K562 (cell line): Measurements from ENCODE around the gene NELL1. TPM values are rescaled to one million over a fixed set of nuclear protein-coding genes. Genes with fewer than 3 reads are reported as not detected.

ENCODE experiments used
- ATAC-seq: fragments of 200-7000 bp; cut with Tn5 transposase; 3 replicates; pipeline ENCODE4 v1.9.1; 2020; ENCODE audit warnings: moderate library complexity
- BruUV-seq: library from RNA; stranded (reverse); fragments of 400-500 nt; replicated peaks from 2 replicates; lab custom pipeline; 2021; lab: Mats Ljungman, UMichigan
- CTCF ChIA-PET: fragments of 300-600 bp; formaldehyde crosslinking; extraction: SDS; loops from one replicate; lab custom pipeline; 2021; ENCODE audit warnings: low intra/inter-chr PET ratio; lab: Yijun Ruan, JAX
- POLR2A ChIA-PET: fragments of 300-600, 350-650 bp; sonication (Branson Sonifier 250); formaldehyde crosslinking; extraction: SDS; loops from one replicate; lab custom pipeline; 2021; ENCODE audit warnings: antibody characterized with exemption, inconsistent platforms; lab: Yijun Ruan, JAX
- DNase-seq, 4 experiments: peaks; one replicate each; pipeline versions ENCODE4 v3.0.0 to v3.0.0-alpha.2; 2011 to 2018; ENCODE audit warnings: low spot score in 3 of 4, mixed read lengths in 3 of 4; ENCODE audit errors: extremely low read depth in 1 of 4
- FAIRE-seq: peaks from 2 replicates; lab custom pipeline; 2011; peaks lifted over from hg19 to GRCh38; lab: Jason Lieb, UNC
- H2AFZ ChIP-seq: 2 replicates; pipeline ENCODE4 v1.6.0; 2011; ENCODE audit warnings: low read depth, low read length, control low read depth, inconsistent platforms
- H3K27ac ChIP-seq: fragments of 200-600 bp; 3 replicates; pipeline ENCODE4 v1.8.0; 2011; ENCODE audit warnings: low read depth, mild to moderate bottlenecking, control low read depth, inconsistent platforms, low read length, moderate library complexity, mixed read lengths; ENCODE audit errors: extremely low read depth
- H3K27me3 ChIP-seq, 2 experiments: fragments of 300-600 bp in 1 of 2; 2 replicates in 1 of 2; 3 replicates in 1 of 2; pipeline versions ENCODE4 v1.6.0 to v1.8.0; 2011; ENCODE audit warnings: inconsistent platforms in 2 of 2, low read length in 2 of 2, mild to moderate bottlenecking in 1 of 2, mixed read lengths in 1 of 2, moderate library complexity in 1 of 2; ENCODE audit not compliant: control insufficient read depth in 2 of 2, insufficient read depth in 2 of 2
- H3K36me3 ChIP-seq: fragments of 300-600 bp; 3 replicates; pipeline ENCODE4 v1.8.0; 2011; ENCODE audit warnings: mild to moderate bottlenecking, low read length, inconsistent platforms; ENCODE audit not compliant: control insufficient read depth, insufficient read depth
- H3K4me1 ChIP-seq, 2 experiments: fragments of 200-600 bp in 1 of 2; replicated peaks in 1 of 2; 2 replicates in 1 of 2; 3 replicates in 1 of 2; pipeline versions ENCODE4 v1.5.1 to v1.8.0; 2011; ENCODE audit warnings: inconsistent platforms in 2 of 2, low read length in 2 of 2, mild to moderate bottlenecking in 1 of 2, mixed read lengths in 1 of 2, moderate library complexity in 1 of 2; ENCODE audit not compliant: control insufficient read depth in 2 of 2, insufficient read depth in 2 of 2
- H3K4me2 ChIP-seq: 2 replicates; pipeline ENCODE4 v1.6.1; 2011; ENCODE audit warnings: low read length, control low read depth, inconsistent platforms, mixed read lengths; ENCODE audit not compliant: insufficient read depth
- H3K4me3 ChIP-seq: fragments of 200-600 bp; sonication (generic), shearing (Covaris generic); 2 replicates; pipeline ENCODE4 v1.5.1; 2016; ENCODE audit warnings: control low read depth, inconsistent platforms
- H3K79me2 ChIP-seq: fragments of 200-600 bp; 3 replicates; pipeline ENCODE4 v1.8.0; 2011; ENCODE audit warnings: low read length, inconsistent platforms; ENCODE audit not compliant: control insufficient read depth, insufficient read depth
- H3K9ac ChIP-seq, 2 experiments: 2 replicates each; pipeline versions ENCODE4 v1.6.0 to v1.6.1; 2011; ENCODE audit warnings: low read depth in 2 of 2, low read length in 2 of 2, control low read depth in 1 of 2, inconsistent platforms in 1 of 2, mild to moderate bottlenecking in 1 of 2, mixed read lengths in 1 of 2; ENCODE audit not compliant: insufficient read depth in 1 of 2
- H3K9me1 ChIP-seq: one replicate; pipeline ENCODE4 v1.6.0; 2011; ENCODE audit warnings: inconsistent platforms, mild to moderate bottlenecking, low read length, moderate library complexity; ENCODE audit not compliant: control insufficient read depth, insufficient read depth
- H3K9me3 ChIP-seq: replicated peaks from 2 replicates; pipeline ENCODE4 v1.5.1; 2011; ENCODE audit warnings: low read depth, low read length, inconsistent platforms; ENCODE audit not compliant: control insufficient read depth, insufficient read depth
- H4K20me1 ChIP-seq: replicated peaks from 2 replicates; pipeline ENCODE4 v1.6.1; 2011; ENCODE audit warnings: low read length, inconsistent platforms, mixed read lengths; ENCODE audit not compliant: control insufficient read depth, insufficient read depth
- BDP1 ChIP-seq: IDR thresholded peaks from 3 replicates; pipeline ENCODE4 v1.6.1; 2011; ENCODE audit not compliant: insufficient read length, insufficient read depth
- DMBX1 ChIP-seq: fragments of 250-450 bp; sonication (Bioruptor Pico); IDR thresholded peaks from 2 replicates; pipeline ENCODE4 v1.8.0; 2022; ENCODE audit warnings: inconsistent platforms, mild to moderate bottlenecking, moderate library complexity, borderline replicate concordance
- RCOR1 ChIP-seq, 2 experiments: IDR thresholded peaks; 2 replicates each; pipeline ENCODE4 v1.6.1; 2012; ENCODE audit warnings: low read depth in 2 of 2, low read length in 2 of 2, borderline replicate concordance in 1 of 2, improper control_type of control experiment in 1 of 2
- TCF3 ChIP-seq: sonication (generic); formaldehyde crosslinking; IDR thresholded peaks from 2 replicates; pipeline ENCODE4 v1.4.0; 2020; ENCODE audit warnings: mild to moderate bottlenecking, missing genetic modification reagents
- ZNF41 ChIP-seq: fragments of 250-450 bp; sonication (Bioruptor Pico); conservative IDR thresholded peaks from 2 replicates; pipeline ENCODE4 v1.4.0; 2020; ENCODE audit warnings: mild to moderate bottlenecking
- ZNF830 ChIP-seq: fragments of 250-450 bp; sonication (Bioruptor Pico); IDR thresholded peaks from 2 replicates; pipeline ENCODE4 v1.5.0; 2021; ENCODE audit warnings: mild to moderate bottlenecking
- in situ Hi-C: fragments of 300-500 bp; cut with MboI; formaldehyde crosslinking; loops from 4 replicates; pipeline ENCODE4 v1.15.0; 2018; ENCODE audit warnings: inconsistent platforms, mixed read lengths
- intact Hi-C: fragments of 100-400 bp; cut with micrococcal nuclease; formaldehyde crosslinking; loops from 2 replicates; pipeline ENCODE4 v1.14.2; 2022
- polyA plus RNA-seq, 8 experiments: library from polyadenylated mRNA; depleted of rRNA in 4 of 8; stranded (reverse) in 5 of 8; unstranded in 3 of 8; fragments of >200 nt; fragmentation: Nextera tagmentation in 2 of 8; fragmentation: Illumina TruSeq in 1 of 8; extraction: Ambion mirVana in 2 of 8; extraction: Trizol in 1 of 8; gene quantifications; 2 replicates each; pipeline versions ENCODE4 v1.2.1 to v1.2.3, GENCODE V29; 2011 to 2014; ENCODE audit warnings: inconsistent platforms in 1 of 8, missing spikeins in 1 of 8
- total RNA-seq, 7 experiments: library from RNA; depleted of rRNA in 6 of 7; stranded (reverse); fragments of >200 nt in 6 of 7; fragmentation: Illumina TruSeq in 2 of 7; extraction: Trizol in 2 of 7; gene quantifications; 2 replicates each; pipeline versions ENCODE4 v1.2.1 to v1.2.3, GENCODE V29; 2011 to 2021; ENCODE audit warnings: low replicate concordance in 1 of 7
- TF ChIP-seq, protein P1 (sequence below), 2 experiments: IDR thresholded peaks; 2 replicates each; pipeline ENCODE4 v1.6.1; 2011; ENCODE audit warnings: borderline replicate concordance in 1 of 2, control low read depth in 1 of 2, low read depth in 1 of 2, low read length in 1 of 2, mild to moderate bottlenecking in 1 of 2, mixed read lengths in 1 of 2, moderate library complexity in 1 of 2; ENCODE audit not compliant: insufficient read depth in 1 of 2, insufficient read length in 1 of 2, poor library complexity in 1 of 2, severe bottlenecking in 1 of 2; ENCODE audit errors: extremely low read depth in 1 of 2
- TF ChIP-seq, protein P2 (sequence below): fragments of 250-450 bp; sonication (Bioruptor Pico); IDR thresholded peaks from 2 replicates; pipeline ENCODE4 v1.8.0; 2022; ENCODE audit warnings: moderate library complexity, mild to moderate bottlenecking, inconsistent platforms

Gene NELL1
- total and polyA plus RNA-seq, 9 of the 15 experiments (the other 6 are each of a cell fraction or from before 2014, with no cell fraction given) = not detected

DNA sequence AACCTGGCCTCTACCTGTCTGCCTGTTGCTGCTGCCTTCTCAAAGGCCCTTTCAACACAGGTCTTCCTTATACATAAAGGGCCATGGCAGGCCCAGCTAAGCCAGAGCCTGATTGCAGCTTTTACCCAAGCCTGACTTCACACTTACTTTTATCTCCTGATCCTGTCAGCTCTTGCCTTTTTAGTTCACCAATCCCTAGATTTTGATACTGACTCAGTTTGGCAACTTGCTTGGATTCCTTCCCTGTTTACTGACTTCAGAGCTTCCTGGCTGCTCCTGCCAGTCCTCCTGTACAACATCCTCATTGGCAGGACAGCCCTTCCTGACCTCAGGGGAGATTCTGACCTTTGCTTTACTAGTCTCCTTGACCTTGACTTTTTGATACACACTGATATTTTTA, 195.2 kb downstream of the NELL1 start:
- ChIA-PET CTCF (no interaction called here), POLR2A (no interaction called here)
- intact Hi-C loops (no loop called here), in situ Hi-C loops (no loop called here)
- DNase-seq (no peak), FAIRE-seq (no peak), ATAC-seq (no peak)
- no peaks in the 10 kb centered on the region for H4K20me1 ChIP-seq
- no peak overlapping the region for H3K27ac ChIP-seq
- no peak overlapping the region for H3K4me3 ChIP-seq
- H2AFZ ChIP-seq = no peak overlapping the region
- H3K4me2 ChIP-seq = no peak overlapping the region
- H3K36me3 ChIP-seq = no peaks in the 10 kb centered on the region
- no peaks in the 10 kb centered on the region for H3K27me3 ChIP-seq
- no peaks in the 10 kb centered on the region for H3K9me3 ChIP-seq
- H3K9me1 ChIP-seq = no peaks in the 10 kb centered on the region
- H3K79me2 ChIP-seq = no peaks in the 10 kb centered on the region
- no TSS peak for BruUV-seq
- TF ChIP-seq, protein P1, sequence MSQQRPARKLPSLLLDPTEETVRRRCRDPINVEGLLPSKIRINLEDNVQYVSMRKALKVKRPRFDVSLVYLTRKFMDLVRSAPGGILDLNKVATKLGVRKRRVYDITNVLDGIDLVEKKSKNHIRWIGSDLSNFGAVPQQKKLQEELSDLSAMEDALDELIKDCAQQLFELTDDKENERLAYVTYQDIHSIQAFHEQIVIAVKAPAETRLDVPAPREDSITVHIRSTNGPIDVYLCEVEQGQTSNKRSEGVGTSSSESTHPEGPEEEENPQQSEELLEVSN (IDR thresholded peaks at IDR 0.05; ENCODE audit: borderline replicate concordance in 1 of 2, extremely low read depth in 1 of 2, insufficient read depth in 1 of 2, insufficient read length in 1 of 2, low read depth in 1 of 2, low read length in 1 of 2, poor library complexity in 1 of 2, severe bottlenecking in 1 of 2) = no peak
- no peak for TF ChIP-seq TCF3 (CRISPR knock-in tag)
- TF ChIP-seq BDP1 = no peak
- no peak for TF ChIP-seq DMBX1
- TF ChIP-seq, protein P2, sequence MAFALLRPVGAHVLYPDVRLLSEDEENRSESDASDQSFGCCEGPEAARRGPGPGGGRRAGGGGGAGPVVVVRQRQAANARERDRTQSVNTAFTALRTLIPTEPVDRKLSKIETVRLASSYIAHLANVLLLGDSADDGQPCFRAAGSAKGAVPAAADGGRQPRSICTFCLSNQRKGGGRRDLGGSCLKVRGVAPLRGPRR (CRISPR knock-in tag) = no peak
- no peak for TF ChIP-seq RCOR1 (IDR thresholded peaks at IDR 0.05; ENCODE audit: borderline replicate concordance in 1 of 2, low read depth in 2 of 2, low read length in 2 of 2)
- no peak for TF ChIP-seq ZNF830 (CRISPR knock-in tag)
- TF ChIP-seq ZNF41 (CRISPR knock-in tag) = no peak
- H3K4me1 ChIP-seq = no peaks in the 10 kb centered on the region
- no peak overlapping the region for H3K9ac ChIP-seq
